ENCODE results near the gene RRAS. TPM values are rescaled to one million over a fixed set of nuclear protein-coding genes. Genes with fewer than 3 reads are reported as not detected.

RRAS gene
- total and polyA plus RNA-seq, 3 donors from 2014 or later = 39.3 to 69.2 (median 41.5) TPM

DNA sequence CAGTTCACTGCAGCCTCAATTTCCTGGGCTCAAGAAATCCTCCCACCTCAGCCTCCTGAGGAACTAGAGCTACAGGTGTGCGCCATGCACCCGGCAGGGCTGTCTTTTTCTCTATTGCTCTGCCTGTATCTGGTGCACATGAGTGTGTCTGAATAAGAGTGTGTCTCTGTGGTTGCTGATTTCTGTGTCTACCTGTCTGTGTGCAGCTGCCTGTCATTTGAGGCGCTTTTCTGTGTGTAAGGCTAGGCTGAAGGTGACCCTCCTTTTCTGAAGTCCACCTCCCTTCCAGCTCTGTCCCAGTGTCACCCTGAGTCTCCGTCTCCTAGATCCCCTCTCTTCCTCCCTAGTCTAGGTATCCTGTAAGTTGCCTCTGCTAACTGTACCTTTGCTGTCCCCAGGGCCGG, 50.4 kb downstream of the RRAS start:
- H3K4me1 ChIP-seq = peaks cover 18% of the 10 kb centered on the region
- WGBS, 2 donors = 38 to 64% methylated on average over 5 of the region's 5 CpGs
- intact Hi-C loops (cut with DNase I; ENCODE audit: low total_unique reads) = no loop called here
- H3K27ac ChIP-seq = peak overlapping the region in 1 of 2 donors; percentile 91
- H3K9me3 ChIP-seq = no peaks in the 10 kb centered on the region
- no peak for TF ChIP-seq POLR2A (IDR thresholded peaks at IDR 0.05)
- TF ChIP-seq, protein P1, sequence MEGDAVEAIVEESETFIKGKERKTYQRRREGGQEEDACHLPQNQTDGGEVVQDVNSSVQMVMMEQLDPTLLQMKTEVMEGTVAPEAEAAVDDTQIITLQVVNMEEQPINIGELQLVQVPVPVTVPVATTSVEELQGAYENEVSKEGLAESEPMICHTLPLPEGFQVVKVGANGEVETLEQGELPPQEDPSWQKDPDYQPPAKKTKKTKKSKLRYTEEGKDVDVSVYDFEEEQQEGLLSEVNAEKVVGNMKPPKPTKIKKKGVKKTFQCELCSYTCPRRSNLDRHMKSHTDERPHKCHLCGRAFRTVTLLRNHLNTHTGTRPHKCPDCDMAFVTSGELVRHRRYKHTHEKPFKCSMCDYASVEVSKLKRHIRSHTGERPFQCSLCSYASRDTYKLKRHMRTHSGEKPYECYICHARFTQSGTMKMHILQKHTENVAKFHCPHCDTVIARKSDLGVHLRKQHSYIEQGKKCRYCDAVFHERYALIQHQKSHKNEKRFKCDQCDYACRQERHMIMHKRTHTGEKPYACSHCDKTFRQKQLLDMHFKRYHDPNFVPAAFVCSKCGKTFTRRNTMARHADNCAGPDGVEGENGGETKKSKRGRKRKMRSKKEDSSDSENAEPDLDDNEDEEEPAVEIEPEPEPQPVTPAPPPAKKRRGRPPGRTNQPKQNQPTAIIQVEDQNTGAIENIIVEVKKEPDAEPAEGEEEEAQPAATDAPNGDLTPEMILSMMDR (IDR thresholded peaks at IDR 0.05) = no peak
- DNase-seq = no peak
- H3K4me3 ChIP-seq = no peak overlapping the region
- H3K36me3 ChIP-seq (ENCODE audit: low read depth, missing control alignments) = no peaks in the 10 kb centered on the region
- no peaks in the 10 kb centered on the region for H3K27me3 ChIP-seq

DNA sequence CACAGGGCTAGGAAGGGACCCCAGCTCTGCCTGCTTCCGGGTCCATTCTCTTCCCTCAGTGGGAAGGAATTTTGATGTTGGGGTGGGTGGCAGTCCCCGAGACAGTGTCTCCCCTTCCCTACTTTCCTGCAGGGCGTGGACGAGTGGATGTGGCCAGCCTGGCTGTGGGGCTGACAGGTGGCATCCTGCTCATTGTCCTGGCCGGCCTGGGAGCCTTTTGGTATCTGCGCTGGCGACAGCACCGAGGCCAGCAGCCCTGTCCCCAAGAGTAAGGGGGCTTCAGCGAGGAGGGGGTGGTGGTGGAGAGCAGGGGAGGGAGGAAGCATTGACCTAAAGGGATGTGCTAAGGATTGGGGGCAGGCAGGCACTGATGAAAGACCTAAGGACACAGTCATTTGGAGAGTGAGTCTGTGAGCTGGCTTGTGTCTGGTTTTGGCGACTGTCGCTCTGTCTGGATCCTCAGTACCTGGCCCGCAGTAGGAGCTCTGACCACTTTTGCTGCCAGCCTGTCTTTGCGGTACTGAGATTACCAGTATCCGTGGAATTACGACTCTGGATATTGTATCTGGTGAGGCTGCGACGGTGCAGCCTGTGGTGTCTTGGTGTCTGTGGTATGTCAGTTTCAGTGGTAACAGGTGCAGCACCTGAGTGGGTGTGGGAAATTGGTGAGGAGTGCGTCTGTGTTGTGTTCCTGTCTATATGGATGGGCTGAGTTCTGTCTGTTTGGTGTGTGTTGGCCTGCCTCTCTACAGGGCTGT, 51.4 kb downstream of the RRAS start:
- no peaks in the 10 kb centered on the region for H3K36me3 ChIP-seq (ENCODE audit: low read depth, missing control alignments)
- no peak for DNase-seq
- peaks cover 13% of the 10 kb centered on the region for H3K4me1 ChIP-seq
- H3K4me3 ChIP-seq = no peak overlapping the region
- intact Hi-C loops (cut with DNase I; ENCODE audit: low total_unique reads) = no loop called here
- H3K9me3 ChIP-seq = no peaks in the 10 kb centered on the region
- H3K27me3 ChIP-seq = no peaks in the 10 kb centered on the region
- WGBS, 2 donors = 74 to 79% methylated on average over 15 to 18 of the region's 18 CpGs
- TF ChIP-seq, protein P1 (IDR thresholded peaks at IDR 0.05) = no peak
- no peak for TF ChIP-seq POLR2A (IDR thresholded peaks at IDR 0.05)
- no peak overlapping the region for H3K27ac ChIP-seq

DNA sequence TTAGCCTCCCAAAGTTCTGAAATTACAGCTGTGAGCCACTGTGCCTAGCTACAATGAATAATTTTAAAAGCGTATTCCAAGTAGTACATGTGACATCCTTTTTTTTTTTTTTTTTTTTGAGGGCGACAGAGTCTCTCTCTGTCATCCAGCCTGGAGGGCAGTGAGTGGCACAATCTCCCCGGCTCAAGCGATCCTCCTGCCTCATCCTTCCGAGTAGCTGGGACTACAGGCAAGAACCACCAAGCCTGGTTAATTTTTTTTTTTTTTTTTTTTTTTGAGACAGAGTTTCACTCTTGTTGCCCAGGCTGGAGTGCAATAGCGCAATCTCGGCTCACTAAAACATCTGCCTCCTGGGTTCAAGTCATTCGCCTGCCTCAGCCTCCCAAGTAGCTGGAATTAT, 52.7 kb downstream of the RRAS start:
- WGBS, 2 donors = 88 to 90% methylated on average over 8 of the region's 8 CpGs
- H3K4me1 ChIP-seq = peaks cover 1% of the 10 kb centered on the region
- no peak overlapping the region for H3K4me3 ChIP-seq
- no peak for DNase-seq
- H3K27ac ChIP-seq = no peak overlapping the region
- no peaks in the 10 kb centered on the region for H3K9me3 ChIP-seq
- TF ChIP-seq, protein P1 (IDR thresholded peaks at IDR 0.05) = no peak
- no peak for TF ChIP-seq POLR2A (IDR thresholded peaks at IDR 0.05)
- intact Hi-C loops (cut with DNase I; ENCODE audit: low total_unique reads) = no loop called here
- H3K27me3 ChIP-seq = no peaks in the 10 kb centered on the region
- no peaks in the 10 kb centered on the region for H3K36me3 ChIP-seq (ENCODE audit: low read depth, missing control alignments)

Small RNA genes lying within 50 kb of the gene (microRNA-seq; reads per million reads assigned to microRNA genes)
- gene MIR5088 (ENCODE audit: borderline number of aligned reads in 2 of 2, borderline replicate concordance in 1 of 2) = 0 reads per million in 2 donors

Small RNA genes lying within 50 kb of the gene (small RNA-seq; reads per million reads assigned to genes)
- gene MIR5088 = 0 to 0.09 reads per million in 2 donors

Other genes with a start within 250 kb of the RRAS start
- not detected for gene PTH2, start 216.7 kb downstream of the RRAS start, total RNA-seq
- not detected for gene PTH2, start 216.7 kb downstream of the RRAS start, polyA plus RNA-seq (ENCODE audit: insufficient read depth, low read depth, low replicate concordance)
- gene GFY, start 214.8 kb downstream of the RRAS start, total RNA-seq = under 1 TPM; 0.24 to 0.62 TPM
- gene GFY, start 214.8 kb downstream of the RRAS start, polyA plus RNA-seq (ENCODE audit: insufficient read depth, low read depth, low replicate concordance) = 0.80 TPM
- gene SLC17A7, start 198.6 kb downstream of the RRAS start, total RNA-seq = 1 to 10 TPM; 2.2 to 2.7 TPM
- 3.2 TPM for gene SLC17A7, start 198.6 kb downstream of the RRAS start, polyA plus RNA-seq (ENCODE audit: insufficient read depth, low read depth, low replicate concordance)
- 10 to 100 TPM; 45.9 to 49.6 TPM for gene PIH1D1, start 188.3 kb downstream of the RRAS start, total RNA-seq
- 55.3 TPM for gene PIH1D1, start 188.3 kb downstream of the RRAS start, polyA plus RNA-seq (ENCODE audit: insufficient read depth, low read depth, low replicate concordance)
- 10 to 100 TPM; 22.4 to 24.7 TPM for gene ALDH16A1, start 186.9 kb downstream of the RRAS start, total RNA-seq
- 8.5 TPM for gene ALDH16A1, start 186.9 kb downstream of the RRAS start, polyA plus RNA-seq (ENCODE audit: insufficient read depth, low read depth, low replicate concordance)
- gene FLT3LG, start 165.9 kb downstream of the RRAS start, total RNA-seq = 1 to 10 TPM; 3.0 to 4.6 TPM
- 7.1 TPM for gene FLT3LG, start 165.9 kb downstream of the RRAS start, polyA plus RNA-seq (ENCODE audit: insufficient read depth, low read depth, low replicate concordance)
- gene RPL13A, start 152.5 kb downstream of the RRAS start, total RNA-seq = 1,000 to 10,000 TPM; 1,063 to 1,721 TPM
- gene RPL13A, start 152.5 kb downstream of the RRAS start, polyA plus RNA-seq (ENCODE audit: insufficient read depth, low read depth, low replicate concordance) = 1,193 TPM
- gene RPS11, start 143.7 kb downstream of the RRAS start, total RNA-seq = 1,000 to 10,000 TPM; 1,958 to 3,437 TPM
- gene RPS11, start 143.7 kb downstream of the RRAS start, polyA plus RNA-seq (ENCODE audit: insufficient read depth, low read depth, low replicate concordance) = 2,108 TPM
- 10 to 100 TPM; 52.8 to 76.9 TPM for gene FCGRT, start 127.5 kb downstream of the RRAS start, total RNA-seq
- gene FCGRT, start 127.5 kb downstream of the RRAS start, polyA plus RNA-seq (ENCODE audit: insufficient read depth, low read depth, low replicate concordance) = 130 TPM
- 10 to 100 TPM; 19.9 TPM for gene RCN3, start 112.1 kb downstream of the RRAS start, total RNA-seq
- 42.1 TPM for gene RCN3, start 112.1 kb downstream of the RRAS start, polyA plus RNA-seq (ENCODE audit: insufficient read depth, low read depth, low replicate concordance)
- 100 to 1,000 TPM; 145 to 151 TPM for gene NOSIP, start 59.6 kb downstream of the RRAS start, total RNA-seq
- 241 TPM for gene NOSIP, start 59.6 kb downstream of the RRAS start, polyA plus RNA-seq (ENCODE audit: insufficient read depth, low read depth, low replicate concordance)
- 1 to 10 TPM in 1 of 2 donors, under 1 TPM in 1; 0.71 to 1.9 TPM for gene PRRG2, start 58.8 kb downstream of the RRAS start, total RNA-seq
- gene PRRG2, start 58.8 kb downstream of the RRAS start, polyA plus RNA-seq (ENCODE audit: insufficient read depth, low read depth, low replicate concordance) = 3.0 TPM
- gene PRR12, start 49.0 kb downstream of the RRAS start, total RNA-seq = 10 to 100 TPM; 32.8 to 33.1 TPM
- 15.7 TPM for gene PRR12, start 49.0 kb downstream of the RRAS start, polyA plus RNA-seq (ENCODE audit: insufficient read depth, low read depth, low replicate concordance)
- 10 to 100 TPM; 70.8 to 78.1 TPM for gene SCAF1, start 2.1 kb upstream of the RRAS start, total RNA-seq
- gene SCAF1, start 2.1 kb upstream of the RRAS start, polyA plus RNA-seq (ENCODE audit: insufficient read depth, low read depth, low replicate concordance) = 51.4 TPM
- 10 to 100 TPM; 50.1 to 51.6 TPM for gene IRF3, start 25.7 kb upstream of the RRAS start, total RNA-seq
- gene IRF3, start 25.7 kb upstream of the RRAS start, polyA plus RNA-seq (ENCODE audit: insufficient read depth, low read depth, low replicate concordance) = 34.9 TPM
- 10 to 100 TPM; 11.3 to 19.3 TPM for gene BCL2L12, start 25.8 kb upstream of the RRAS start, total RNA-seq
- gene BCL2L12, start 25.8 kb upstream of the RRAS start, polyA plus RNA-seq (ENCODE audit: insufficient read depth, low read depth, low replicate concordance) = 17.3 TPM
- 100 to 1,000 TPM; 192 to 272 TPM for gene PRMT1, start 37.1 kb upstream of the RRAS start, total RNA-seq
- 201 TPM for gene PRMT1, start 37.1 kb upstream of the RRAS start, polyA plus RNA-seq (ENCODE audit: insufficient read depth, low read depth, low replicate concordance)
- gene ADM5, start 49.5 kb upstream of the RRAS start, total RNA-seq = 1 to 10 TPM; 2.9 to 5.0 TPM
- 2.2 TPM for gene ADM5, start 49.5 kb upstream of the RRAS start, polyA plus RNA-seq (ENCODE audit: insufficient read depth, low read depth, low replicate concordance)
- 1 to 10 TPM; 8.8 to 9.8 TPM for gene CPT1C, start 51.0 kb upstream of the RRAS start, total RNA-seq
- 17.1 TPM for gene CPT1C, start 51.0 kb upstream of the RRAS start, polyA plus RNA-seq (ENCODE audit: insufficient read depth, low read depth, low replicate concordance)
- gene TSKS, start 123.2 kb upstream of the RRAS start, total RNA-seq = 100 to 1,000 TPM in 1 of 2 donors, 10 to 100 TPM in 1; 65.3 to 101 TPM
- gene TSKS, start 123.2 kb upstream of the RRAS start, polyA plus RNA-seq (ENCODE audit: insufficient read depth, low read depth, low replicate concordance) = 137 TPM
- 100 to 1,000 TPM; 301 to 358 TPM for gene AP2A1, start 126.9 kb upstream of the RRAS start, total RNA-seq
- gene AP2A1, start 126.9 kb upstream of the RRAS start, polyA plus RNA-seq (ENCODE audit: insufficient read depth, low read depth, low replicate concordance) = 226 TPM
- gene FUZ, start 173.1 kb upstream of the RRAS start, total RNA-seq = 100 to 1,000 TPM in 1 of 2 donors, 10 to 100 TPM in 1; 56.0 to 101 TPM
- 98.0 TPM for gene FUZ, start 173.1 kb upstream of the RRAS start, polyA plus RNA-seq (ENCODE audit: insufficient read depth, low read depth, low replicate concordance)
- gene MED25, start 178.1 kb upstream of the RRAS start, total RNA-seq = 100 to 1,000 TPM; 244 to 246 TPM
- gene MED25, start 178.1 kb upstream of the RRAS start, polyA plus RNA-seq (ENCODE audit: insufficient read depth, low read depth, low replicate concordance) = 156 TPM
- gene PTOV1, start 211.0 kb upstream of the RRAS start, total RNA-seq = 100 to 1,000 TPM; 257 to 260 TPM
- gene PTOV1, start 211.0 kb upstream of the RRAS start, polyA plus RNA-seq (ENCODE audit: insufficient read depth, low read depth, low replicate concordance) = 235 TPM
- gene PNKP, start 227.4 kb upstream of the RRAS start, total RNA-seq = 100 to 1,000 TPM; 110 to 125 TPM
- gene PNKP, start 227.4 kb upstream of the RRAS start, polyA plus RNA-seq (ENCODE audit: insufficient read depth, low read depth, low replicate concordance) = 45.5 TPM
- gene AKT1S1, start 237.2 kb upstream of the RRAS start, total RNA-seq = 10 to 100 TPM; 35.0 to 35.7 TPM
- 42.8 TPM for gene AKT1S1, start 237.2 kb upstream of the RRAS start, polyA plus RNA-seq (ENCODE audit: insufficient read depth, low read depth, low replicate concordance)
- gene TBC1D17, start 237.6 kb upstream of the RRAS start, total RNA-seq = 10 to 100 TPM; 47.2 to 49.1 TPM
- 31.1 TPM for gene TBC1D17, start 237.6 kb upstream of the RRAS start, polyA plus RNA-seq (ENCODE audit: insufficient read depth, low read depth, low replicate concordance)